Tibial artery (tissue), 4 donors: ENCODE measurements around the gene AKAP10.

Experiments
- DNase-seq, 2 donors: peaks; one replicate each; pipeline ENCODE4 v3.0.0-alpha.2; 2019
- H3K27ac ChIP-seq, 2 donors: fragments of 200-600 bp; sonication (generic) in 1 of 2; 1 replicate in 1 of 2; 2 replicates in 1 of 2; pipeline ENCODE4 v1.5.1; 2018 to 2019; ENCODE audit warnings: mild to moderate bottlenecking in 1 of 2
- H3K27me3 ChIP-seq, 2 donors: fragments of 200-600 bp; sonication (generic) in 1 of 2; one replicate each; pipeline versions ENCODE4 v1.5.1 to v1.6.0; 2016 to 2019
- H3K36me3 ChIP-seq, 3 donors: fragments of 200-600 bp; sonication (generic) in 2 of 3; one replicate each; pipeline ENCODE4 v1.5.1; 2016 to 2019; ENCODE audit warnings: mild to moderate bottlenecking in 2 of 3
- H3K4me1 ChIP-seq, 4 donors: fragments of 200-600 bp; sonication (generic) in 2 of 4; 1 replicate in 3 of 4; 2 replicates in 1 of 4; pipeline ENCODE4 v1.5.1; 2016 to 2019
- H3K4me3 ChIP-seq, 2 donors: fragments of 200-600 bp; sonication (generic) in 1 of 2; 1 replicate in 1 of 2; 2 replicates in 1 of 2; pipeline ENCODE4 v1.5.1; 2018 to 2019; ENCODE audit warnings: mild to moderate bottlenecking in 2 of 2
- H3K9me3 ChIP-seq, 3 donors: fragments of 200-600 bp; sonication (generic) in 1 of 3; one replicate each; pipeline ENCODE4 v1.5.1; 2016 to 2019
- intact Hi-C: fragments of 100-400 bp; cut with DNase I; formaldehyde crosslinking; loops from one replicate; pipeline ENCODE4 v1.15.0; 2023; ENCODE audit warnings: low total_unique reads
- TF ChIP-seq, protein P1 (sequence below), 2 experiments: fragments of 200-600 bp in 1 of 2; fragments of 450-650 bp in 1 of 2; IDR thresholded peaks; one replicate each; pipeline ENCODE4 v1.5.1; 2017 to 2019; ENCODE audit warnings: antibody characterized with exemption in 2 of 2, mild to moderate bottlenecking in 1 of 2, moderate library complexity in 1 of 2

Gene AKAP10

DNA sequence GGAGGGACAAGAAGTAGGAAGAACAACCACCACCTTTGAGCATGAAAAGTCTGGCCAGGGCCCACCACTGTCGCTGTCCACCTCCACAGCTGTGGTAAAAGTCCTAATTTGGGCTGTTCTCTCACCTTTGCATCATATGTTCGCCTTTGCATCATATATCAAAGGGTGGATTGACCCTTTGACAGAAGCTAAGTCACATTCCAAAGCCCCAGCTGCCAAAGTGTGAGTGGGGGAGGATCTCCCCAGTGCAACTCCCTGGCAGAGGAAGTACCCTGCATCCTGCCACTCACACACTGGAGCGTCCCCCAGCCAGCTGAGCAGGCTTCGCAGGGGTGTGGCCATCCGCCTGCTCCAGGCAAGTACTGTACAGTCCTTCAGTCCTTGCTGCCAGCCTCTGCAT, 18.9 kb upstream of the AKAP10 start:
- Histone ChIP-seq H3K4me3 (no peak overlapping the region), H3K36me3 (no peaks in the 10 kb centered on the region), H3K27ac (no peak overlapping the region), H3K27me3 (peaks cover 0 to 3% of the 10 kb centered on the region in 2 donors), H3K9me3 (no peaks in the 10 kb centered on the region), H3K4me1 (peaks cover 0 to 4% (median 2%) of the 10 kb centered on the region in 4 donors)
- TF ChIP-seq, protein P1, sequence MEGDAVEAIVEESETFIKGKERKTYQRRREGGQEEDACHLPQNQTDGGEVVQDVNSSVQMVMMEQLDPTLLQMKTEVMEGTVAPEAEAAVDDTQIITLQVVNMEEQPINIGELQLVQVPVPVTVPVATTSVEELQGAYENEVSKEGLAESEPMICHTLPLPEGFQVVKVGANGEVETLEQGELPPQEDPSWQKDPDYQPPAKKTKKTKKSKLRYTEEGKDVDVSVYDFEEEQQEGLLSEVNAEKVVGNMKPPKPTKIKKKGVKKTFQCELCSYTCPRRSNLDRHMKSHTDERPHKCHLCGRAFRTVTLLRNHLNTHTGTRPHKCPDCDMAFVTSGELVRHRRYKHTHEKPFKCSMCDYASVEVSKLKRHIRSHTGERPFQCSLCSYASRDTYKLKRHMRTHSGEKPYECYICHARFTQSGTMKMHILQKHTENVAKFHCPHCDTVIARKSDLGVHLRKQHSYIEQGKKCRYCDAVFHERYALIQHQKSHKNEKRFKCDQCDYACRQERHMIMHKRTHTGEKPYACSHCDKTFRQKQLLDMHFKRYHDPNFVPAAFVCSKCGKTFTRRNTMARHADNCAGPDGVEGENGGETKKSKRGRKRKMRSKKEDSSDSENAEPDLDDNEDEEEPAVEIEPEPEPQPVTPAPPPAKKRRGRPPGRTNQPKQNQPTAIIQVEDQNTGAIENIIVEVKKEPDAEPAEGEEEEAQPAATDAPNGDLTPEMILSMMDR (IDR thresholded peaks at IDR 0.05), result no peak
- intact Hi-C loops, result loop anchor here (10.0 kb wide), 1 partner anchor 318 kb away; no protein-coding TSS in a partner anchor
- DNase-seq, result no peak

DNA sequence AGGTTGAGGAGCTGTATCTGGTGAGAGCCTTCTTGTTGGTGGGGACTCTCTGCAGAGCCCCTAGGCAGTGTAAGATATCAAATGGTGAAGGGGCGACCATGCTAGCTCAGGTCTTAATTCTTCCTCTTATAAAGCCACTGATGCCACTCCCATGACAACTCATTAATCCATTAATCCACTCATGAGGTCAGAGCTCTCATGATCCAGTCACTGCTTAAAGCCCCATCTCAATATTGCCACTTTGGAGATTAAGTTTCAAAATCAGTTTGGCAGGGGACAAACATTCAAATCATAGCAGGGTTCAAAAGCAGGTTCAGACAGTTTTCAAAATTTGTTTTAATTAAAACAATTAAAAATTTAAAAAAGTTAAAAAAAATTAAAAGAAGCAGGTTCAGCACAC, 18.5 kb upstream of the AKAP10 start:
- Histone ChIP-seq H3K36me3 (no peaks in the 10 kb centered on the region), H3K27me3 (peaks cover 0 to 3% of the 10 kb centered on the region in 2 donors), H3K9me3 (no peaks in the 10 kb centered on the region), H3K4me3 (no peak overlapping the region), H3K27ac (no peak overlapping the region), H3K4me1 (peaks cover 0 to 4% (median 2%) of the 10 kb centered on the region in 4 donors)
- intact Hi-C loops, result loop anchor here (10.0 kb wide), 1 partner anchor 319 kb away; no protein-coding TSS in a partner anchor
- TF ChIP-seq, protein P1 (IDR thresholded peaks at IDR 0.05), result no peak
- DNase-seq, result no peak

DNA sequence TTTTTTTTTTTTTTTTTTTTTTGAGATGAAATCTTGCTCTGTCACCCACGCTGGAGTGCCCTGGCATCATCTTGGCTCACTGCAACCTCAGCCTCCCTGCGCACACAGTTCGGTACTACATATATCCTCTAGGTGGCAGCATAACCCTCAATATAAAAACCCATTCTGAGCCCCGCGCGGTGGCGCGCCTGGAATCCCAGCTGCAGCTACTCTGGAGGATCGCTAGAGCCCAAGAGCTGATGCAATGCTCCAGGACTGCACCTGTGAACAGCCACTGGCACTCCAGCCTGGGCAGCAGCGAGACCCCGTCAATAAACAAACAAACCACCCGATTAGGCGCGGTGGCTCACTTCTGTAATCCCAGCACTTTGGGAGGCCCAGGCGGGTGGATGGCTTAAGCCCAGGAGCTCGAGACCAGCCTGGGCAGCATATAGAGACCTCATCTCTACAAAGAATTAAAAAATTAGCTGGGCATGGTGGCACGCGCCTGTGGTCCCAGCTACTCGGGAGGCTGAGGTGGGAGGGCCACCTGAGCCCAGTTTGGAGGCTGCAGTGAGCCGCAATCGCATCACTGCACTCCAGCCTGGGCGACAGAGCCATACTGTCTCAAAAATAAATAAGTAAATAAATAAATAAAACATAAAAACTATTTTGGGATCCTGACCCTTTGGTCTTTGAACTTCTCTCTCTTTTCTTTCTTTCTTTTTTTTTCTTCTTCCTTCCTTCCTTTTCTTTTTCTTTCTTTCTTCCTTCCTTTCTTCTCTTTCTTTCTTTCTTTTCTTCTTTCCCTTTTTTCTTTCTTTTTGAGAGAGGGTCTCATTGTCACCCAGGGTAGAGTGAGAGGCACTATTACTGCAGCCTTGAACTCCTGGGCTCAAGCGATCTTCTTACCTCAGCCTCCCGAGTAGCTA, 15.4 kb upstream of the AKAP10 start:
- H3K4me1 ChIP-seq, result peaks cover 0 to 4% (median 2%) of the 10 kb centered on the region in 4 donors
- TF ChIP-seq, protein P1 (IDR thresholded peaks at IDR 0.05), result peak; percentile 66 to 89
- H3K27me3 ChIP-seq, result no peaks in the 10 kb centered on the region
- no peak overlapping the region for H3K4me3 ChIP-seq
- H3K27ac ChIP-seq, result no peak overlapping the region
- peak; percentile 91 to 94 for DNase-seq
- intact Hi-C loops, result loop anchor here (2.0 to 10.0 kb wide), 3 partner anchors 124 to 322 kb away; no protein-coding TSS in a partner anchor
- H3K36me3 ChIP-seq, result no peaks in the 10 kb centered on the region
- no peaks in the 10 kb centered on the region for H3K9me3 ChIP-seq

DNA sequence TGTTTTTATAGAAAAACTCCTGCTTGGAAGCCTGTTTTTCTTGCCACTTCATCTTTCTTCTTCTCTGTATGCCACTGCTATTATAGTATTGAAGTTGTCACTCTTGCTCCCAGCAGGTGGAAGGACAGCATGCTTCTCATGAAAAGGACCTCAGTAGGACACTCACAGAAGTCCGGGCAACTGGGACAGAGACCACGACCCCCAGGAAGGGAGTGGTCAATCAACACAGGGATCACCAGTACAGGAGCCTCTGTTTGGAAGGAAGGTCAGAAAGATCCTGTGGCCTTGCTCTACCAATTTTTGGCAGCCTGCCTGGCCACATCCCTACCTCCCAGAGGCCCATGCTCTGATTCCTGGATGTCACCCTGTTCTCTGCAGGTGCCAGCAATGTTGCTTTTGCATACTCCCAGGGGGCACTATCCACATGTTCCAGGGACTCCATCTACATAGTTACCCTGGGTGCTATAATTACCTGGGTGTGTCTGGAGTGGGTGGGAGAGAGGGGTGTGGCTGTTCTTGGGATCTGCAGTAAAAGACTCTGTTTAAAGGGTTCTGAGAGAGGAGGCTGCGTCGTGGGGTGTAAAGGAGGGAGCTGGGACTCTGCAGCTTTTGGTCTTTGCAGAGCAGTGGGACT, 13.7 kb upstream of the AKAP10 start:
- TF ChIP-seq, protein P1 (IDR thresholded peaks at IDR 0.05), result no peak
- H3K9me3 ChIP-seq, result no peaks in the 10 kb centered on the region
- H3K27me3 ChIP-seq, result no peaks in the 10 kb centered on the region
- no peak overlapping the region for H3K27ac ChIP-seq
- peaks cover 0 to 10% (median 2%) of the 10 kb centered on the region in 4 donors for H3K4me1 ChIP-seq
- no peak overlapping the region for H3K4me3 ChIP-seq
- H3K36me3 ChIP-seq, result no peaks in the 10 kb centered on the region
- DNase-seq, result no peak
- intact Hi-C loops, result loop anchor here (5.0 to 10.0 kb wide), 2 partner anchors 236 to 323 kb away; no protein-coding TSS in a partner anchor

DNA sequence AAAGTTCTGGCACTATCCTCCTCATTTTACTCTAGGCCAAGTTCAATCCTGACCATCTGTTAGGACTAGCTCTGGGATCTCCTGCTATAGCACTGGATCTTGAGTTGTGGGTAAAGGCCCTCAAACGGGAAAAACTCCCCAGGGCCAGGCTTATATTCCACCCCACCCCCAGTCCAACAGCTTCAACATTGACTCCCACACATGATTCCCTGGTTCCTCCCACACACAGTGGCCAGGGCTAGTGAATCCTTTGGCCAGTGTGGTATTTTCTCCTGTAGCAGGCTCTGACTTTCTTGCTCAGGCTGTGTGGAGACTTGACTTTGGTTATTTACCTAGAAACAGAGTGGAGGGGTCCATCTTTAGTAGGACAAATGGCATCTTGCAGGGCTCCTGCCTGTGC, 10.3 kb upstream of the AKAP10 start:
- Histone ChIP-seq H3K36me3 (no peaks in the 10 kb centered on the region), H3K27me3 (no peaks in the 10 kb centered on the region), H3K4me1 (peaks cover 0 to 6% (median under 1%) of the 10 kb centered on the region in 4 donors), H3K4me3 (no peak overlapping the region), H3K27ac (no peak overlapping the region), H3K9me3 (no peaks in the 10 kb centered on the region)
- DNase-seq, result no peak
- TF ChIP-seq, protein P1 (IDR thresholded peaks at IDR 0.05), result no peak
- intact Hi-C loops, result no loop called here
